PFSK-1 (cell line): ENCODE data around the gene MAGOH.

ENCODE experiments used
- FOXP2 ChIP-seq: optimal IDR thresholded peaks from 2 replicates; pipeline ENCODE3; 2011; ENCODE audit warnings: borderline replicate concordance, control low read depth, inconsistent platforms; ENCODE audit not compliant: insufficient read depth; ENCODE audit errors: extremely low read length, extremely low read depth
- POLR2AphosphoS5 ChIP-seq: IDR thresholded peaks from 2 replicates; pipeline ENCODE4 v1.6.1; 2012; ENCODE audit warnings: low read depth, mild to moderate bottlenecking, control low read depth, low read length, moderate library complexity
- SIN3A ChIP-seq: IDR thresholded peaks from 2 replicates; pipeline ENCODE4 v1.6.1; 2012; ENCODE audit warnings: mild to moderate bottlenecking, low read length, moderate library complexity, borderline replicate concordance; ENCODE audit not compliant: insufficient read depth
- TAF1 ChIP-seq: IDR thresholded peaks from 2 replicates; pipeline ENCODE4 v1.6.1; 2012; ENCODE audit warnings: low read length, control low read depth, borderline replicate concordance; ENCODE audit not compliant: insufficient read depth
- TF ChIP-seq, protein P1 (sequence below), 2 experiments: IDR thresholded peaks; 2 replicates each; pipeline versions ENCODE4 v1.6.1 to v1.8.0; 2011 to 2012; ENCODE audit warnings: low read depth in 2 of 2, low read length in 2 of 2, control low read depth in 1 of 2, inconsistent platforms in 1 of 2, mild to moderate bottlenecking in 1 of 2, moderate library complexity in 1 of 2; ENCODE audit not compliant: insufficient read depth in 1 of 2

DNA sequence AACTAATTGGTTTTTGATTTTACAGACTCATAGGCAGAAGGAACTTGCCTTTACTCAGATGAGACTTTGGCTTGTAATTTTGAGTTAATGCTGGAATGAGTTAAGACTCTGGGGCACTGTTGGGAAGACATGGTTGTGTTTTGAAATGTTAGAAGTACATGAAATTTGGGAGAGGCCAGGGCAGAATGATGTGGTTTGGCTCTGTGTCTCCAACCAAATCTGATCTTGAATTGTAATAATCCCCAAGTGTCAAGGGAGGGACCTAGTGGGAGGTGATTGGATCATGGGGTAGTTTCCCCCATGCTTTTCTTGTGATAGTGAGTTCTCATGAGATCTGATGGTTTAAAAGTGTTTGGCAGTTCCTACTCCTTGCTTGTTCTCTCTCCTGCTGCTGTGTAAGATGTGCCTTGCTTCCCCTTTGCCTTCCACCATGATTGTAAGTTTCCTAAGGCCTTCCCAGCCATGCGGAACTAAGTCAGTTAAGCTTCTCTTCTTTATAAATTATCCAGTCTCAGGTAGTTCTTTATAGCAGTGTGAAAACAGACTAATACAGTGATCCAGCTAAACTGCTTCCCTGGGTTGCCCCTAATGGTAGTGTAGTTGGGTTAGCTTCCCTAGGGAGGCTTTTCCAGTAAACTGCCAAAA lies 31.5 kb downstream of the MAGOH start:
- TF ChIP-seq, protein P1, sequence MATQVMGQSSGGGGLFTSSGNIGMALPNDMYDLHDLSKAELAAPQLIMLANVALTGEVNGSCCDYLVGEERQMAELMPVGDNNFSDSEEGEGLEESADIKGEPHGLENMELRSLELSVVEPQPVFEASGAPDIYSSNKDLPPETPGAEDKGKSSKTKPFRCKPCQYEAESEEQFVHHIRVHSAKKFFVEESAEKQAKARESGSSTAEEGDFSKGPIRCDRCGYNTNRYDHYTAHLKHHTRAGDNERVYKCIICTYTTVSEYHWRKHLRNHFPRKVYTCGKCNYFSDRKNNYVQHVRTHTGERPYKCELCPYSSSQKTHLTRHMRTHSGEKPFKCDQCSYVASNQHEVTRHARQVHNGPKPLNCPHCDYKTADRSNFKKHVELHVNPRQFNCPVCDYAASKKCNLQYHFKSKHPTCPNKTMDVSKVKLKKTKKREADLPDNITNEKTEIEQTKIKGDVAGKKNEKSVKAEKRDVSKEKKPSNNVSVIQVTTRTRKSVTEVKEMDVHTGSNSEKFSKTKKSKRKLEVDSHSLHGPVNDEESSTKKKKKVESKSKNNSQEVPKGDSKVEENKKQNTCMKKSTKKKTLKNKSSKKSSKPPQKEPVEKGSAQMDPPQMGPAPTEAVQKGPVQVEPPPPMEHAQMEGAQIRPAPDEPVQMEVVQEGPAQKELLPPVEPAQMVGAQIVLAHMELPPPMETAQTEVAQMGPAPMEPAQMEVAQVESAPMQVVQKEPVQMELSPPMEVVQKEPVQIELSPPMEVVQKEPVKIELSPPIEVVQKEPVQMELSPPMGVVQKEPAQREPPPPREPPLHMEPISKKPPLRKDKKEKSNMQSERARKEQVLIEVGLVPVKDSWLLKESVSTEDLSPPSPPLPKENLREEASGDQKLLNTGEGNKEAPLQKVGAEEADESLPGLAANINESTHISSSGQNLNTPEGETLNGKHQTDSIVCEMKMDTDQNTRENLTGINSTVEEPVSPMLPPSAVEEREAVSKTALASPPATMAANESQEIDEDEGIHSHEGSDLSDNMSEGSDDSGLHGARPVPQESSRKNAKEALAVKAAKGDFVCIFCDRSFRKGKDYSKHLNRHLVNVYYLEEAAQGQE (IDR thresholded peaks at IDR 0.05; ENCODE audit: insufficient read depth in 1 of 2, low read depth in 2 of 2, low read length in 2 of 2) = no peak
- TF ChIP-seq POLR2AphosphoS5 (no peak), TAF1 (no peak), SIN3A (no peak), FOXP2 (no peak)
